ENCODE data around the gene ITPR1. TPM values are rescaled to one million over a fixed set of nuclear protein-coding genes. Genes with fewer than 3 reads are reported as not detected.

The ITPR1 gene
- total and polyA plus RNA-seq, 10 of the 15 experiments (the other 5 are each of a cell fraction or from before 2014, with no cell fraction given), result 12.2 to 239 (median 28.4) TPM

DNA sequence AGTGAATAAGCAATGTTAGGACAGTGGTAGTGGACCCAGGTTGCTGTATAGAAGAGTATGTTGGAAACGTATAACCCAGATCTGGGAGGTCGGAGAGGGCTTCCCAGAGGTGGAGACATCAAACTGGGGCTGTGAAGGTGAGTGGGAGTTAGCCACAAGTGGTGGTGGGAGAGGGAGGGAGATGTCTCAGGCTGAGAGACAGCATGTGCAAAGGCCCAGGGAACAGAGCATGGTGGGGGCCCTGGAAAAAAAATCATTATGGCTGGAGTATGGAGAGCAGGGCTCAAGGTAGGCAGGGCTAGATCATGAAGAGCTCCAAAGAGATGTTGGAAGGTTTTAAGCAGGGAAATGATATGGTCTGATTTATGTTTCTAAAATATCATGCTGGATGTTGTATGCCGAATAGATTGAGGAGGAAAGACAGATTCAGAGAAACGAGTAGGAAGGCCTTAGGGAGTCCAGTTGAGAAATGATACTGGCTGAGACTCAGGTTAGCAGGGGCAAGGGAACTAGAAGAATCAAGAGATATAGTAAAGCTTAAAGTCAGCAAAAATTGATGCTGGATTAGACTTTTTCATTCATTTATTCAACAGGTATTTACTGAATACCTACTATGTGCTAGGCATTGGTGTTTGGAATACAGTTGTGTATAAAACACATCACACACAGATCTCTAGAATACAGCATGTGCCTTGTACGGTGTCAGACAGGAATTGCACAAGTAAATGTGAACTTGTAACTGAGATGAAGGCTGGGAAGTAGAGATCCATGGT lies 17.0 kb downstream of the ITPR1 start:
- Histone ChIP-seq H3K4me2 (ENCODE audit: control insufficient read depth, insufficient read depth) (no peak overlapping the region), H3K9ac (ENCODE audit: control insufficient read depth, insufficient read depth, low read length) (no peak overlapping the region), H4K20me1 (ENCODE audit: control insufficient read depth, insufficient read depth) (peaks cover 3% of the 10 kb centered on the region; the same call in 1 of the 2 replicates), H3K27ac (ENCODE audit: control insufficient read depth, insufficient read depth) (no peak overlapping the region), H3K9me3 (replicated peaks; ENCODE audit: control insufficient read depth, insufficient read depth, low read length) (no peaks in the 10 kb centered on the region), H3K4me3 (no peak overlapping the region), H3K27me3 (replicated peaks in 1 of 2; ENCODE audit: control insufficient read depth in 2 of 2, insufficient read depth in 2 of 2, low read length in 1 of 2) (no peaks in the 10 kb centered on the region), H2AFZ (ENCODE audit: control insufficient read depth, low read depth, low read length) (no peak overlapping the region), H3K36me3 (ENCODE audit: control insufficient read depth in 2 of 2, insufficient read depth in 2 of 2, low read length in 1 of 2) (peaks cover 4 to 10% of the 10 kb centered on the region in 2 experiments; a peak in 3 of 4 replicates), H3K4me1 (ENCODE audit: control insufficient read depth, insufficient read depth, low read length) (peaks cover 34% of the 10 kb centered on the region), H3K79me2 (ENCODE audit: control insufficient read depth, insufficient read depth, low read length) (peaks cover 17% of the 10 kb centered on the region)
- DNase-seq (ENCODE audit: low read depth, low spot score), result no peak
- in situ Hi-C loops (cut with MboI) (loop anchor here (10.0 kb wide), 1 partner anchor 685 kb away; no protein-coding TSS in a partner anchor), intact Hi-C loops (cut with micrococcal nuclease; ENCODE audit: unreplicated experiment) (loop anchor here (5.0 to 10.0 kb wide), 3 partner anchors 83 to 475 kb away; no protein-coding TSS in a partner anchor)
- no TSS peak for BruUV-seq (replicated peaks)
- ChIA-PET RAD21 (ENCODE audit: unreplicated experiment) (interaction anchor here (9.8 kb wide), 1 partner anchor 15 kb away, joined by 128 read pairs; the partner anchor contains the start of gene ITPR1), SMC1A (ENCODE audit: uncharacterized antibody, unreplicated experiment) (interaction anchor here (0.6 to 12.9 kb wide), 6 partner anchors 8 to 197 kb away, joined by 3 to 180 read pairs (median 4); partner anchors contain the start of gene ITPR1), CTCF (interaction anchor here (0.8 to 3.7 kb wide), 4 partner anchors 7 to 159 kb away, joined by 3 to 15 read pairs (median 4); no protein-coding TSS in a partner anchor), POLR2A (interaction anchor here (9.2 kb wide), 1 partner anchor 16 kb away, joined by 132 read pairs; the partner anchor contains the start of gene ITPR1)
- 95% methylated on average over 5 of the region's 5 CpGs for WGBS (ENCODE audit: insufficient coverage, insufficient replicate concordance, low lambda C conversion rate, missing lambda C conversion rate)
- ATAC-seq, result no peak
- no peak for TF ChIP-seq JUND (IDR thresholded peaks at IDR 0.05; ENCODE audit: low read depth, low read length)
- no peak for TF ChIP-seq JUNB (IDR thresholded peaks at IDR 0.05)
- no peak for TF ChIP-seq FOXM1 (IDR thresholded peaks at IDR 0.05; ENCODE audit: low read depth, low read length)
- no peak for TF ChIP-seq MEF2A (IDR thresholded peaks at IDR 0.05; ENCODE audit: insufficient read depth, low read depth, low read length)
- TF ChIP-seq, protein P1, sequence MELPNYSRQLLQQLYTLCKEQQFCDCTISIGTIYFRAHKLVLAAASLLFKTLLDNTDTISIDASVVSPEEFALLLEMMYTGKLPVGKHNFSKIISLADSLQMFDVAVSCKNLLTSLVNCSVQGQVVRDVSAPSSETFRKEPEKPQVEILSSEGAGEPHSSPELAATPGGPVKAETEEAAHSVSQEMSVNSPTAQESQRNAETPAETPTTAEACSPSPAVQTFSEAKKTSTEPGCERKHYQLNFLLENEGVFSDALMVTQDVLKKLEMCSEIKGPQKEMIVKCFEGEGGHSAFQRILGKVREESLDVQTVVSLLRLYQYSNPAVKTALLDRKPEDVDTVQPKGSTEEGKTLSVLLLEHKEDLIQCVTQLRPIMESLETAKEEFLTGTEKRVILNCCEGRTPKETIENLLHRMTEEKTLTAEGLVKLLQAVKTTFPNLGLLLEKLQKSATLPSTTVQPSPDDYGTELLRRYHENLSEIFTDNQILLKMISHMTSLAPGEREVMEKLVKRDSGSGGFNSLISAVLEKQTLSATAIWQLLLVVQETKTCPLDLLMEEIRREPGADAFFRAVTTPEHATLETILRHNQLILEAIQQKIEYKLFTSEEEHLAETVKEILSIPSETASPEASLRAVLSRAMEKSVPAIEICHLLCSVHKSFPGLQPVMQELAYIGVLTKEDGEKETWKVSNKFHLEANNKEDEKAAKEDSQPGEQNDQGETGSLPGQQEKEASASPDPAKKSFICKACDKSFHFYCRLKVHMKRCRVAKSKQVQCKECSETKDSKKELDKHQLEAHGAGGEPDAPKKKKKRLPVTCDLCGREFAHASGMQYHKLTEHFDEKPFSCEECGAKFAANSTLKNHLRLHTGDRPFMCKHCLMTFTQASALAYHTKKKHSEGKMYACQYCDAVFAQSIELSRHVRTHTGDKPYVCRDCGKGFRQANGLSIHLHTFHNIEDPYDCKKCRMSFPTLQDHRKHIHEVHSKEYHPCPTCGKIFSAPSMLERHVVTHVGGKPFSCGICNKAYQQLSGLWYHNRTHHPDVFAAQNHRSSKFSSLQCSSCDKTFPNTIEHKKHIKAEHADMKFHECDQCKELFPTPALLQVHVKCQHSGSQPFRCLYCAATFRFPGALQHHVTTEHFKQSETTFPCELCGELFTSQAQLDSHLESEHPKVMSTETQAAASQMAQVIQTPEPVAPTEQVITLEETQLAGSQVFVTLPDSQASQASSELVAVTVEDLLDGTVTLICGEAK (IDR thresholded peaks at IDR 0.05; ENCODE audit: borderline replicate concordance), result no peak
- TF ChIP-seq KLF5 (IDR thresholded peaks at IDR 0.05; ENCODE audit: partially characterized antibody), result no peak
- TF ChIP-seq SMC3 (IDR thresholded peaks at IDR 0.05; ENCODE audit: borderline replicate concordance, low read length), result no peak
- TF ChIP-seq RFX5 (IDR thresholded peaks at IDR 0.05; ENCODE audit: low read depth, low read length), result no peak
- TF ChIP-seq FOXK2 (IDR thresholded peaks at IDR 0.05), result no peak
- no peak for TF ChIP-seq BMI1 (IDR thresholded peaks at IDR 0.05; ENCODE audit: borderline replicate concordance)
- TF ChIP-seq POLR2A (IDR thresholded peaks at IDR 0.05; ENCODE audit: low read depth, low read length), result no peak
- no peak for TF ChIP-seq BRCA1 (IDR thresholded peaks at IDR 0.05; ENCODE audit: low read depth, low read length)
- TF ChIP-seq MTA2 (IDR thresholded peaks at IDR 0.05; ENCODE audit: low read depth), result no peak
- no peak for FAIRE-seq

Data from GM12878 (cell line).